Astrocyte (in vitro differentiated cells and primary cell): ENCODE results near the gene JKAMP. TPM values are rescaled to one million over a fixed set of nuclear protein-coding genes. Genes with fewer than 3 reads are reported as not detected.
A peak's percentile ranks its signal among the peaks of the same experiment; 100 is the strongest.

Experiments
- DNase-seq: peaks from one replicate; pipeline ENCODE4 v3.0.0-alpha.2; 2010; ENCODE audit warnings: low read depth
- FAIRE-seq: peaks from 2 replicates; lab custom pipeline; 2011; peaks lifted over from hg19 to GRCh38; lab: Jason Lieb, UNC
- H2AFZ ChIP-seq: 2 replicates; pipeline ENCODE4 v1.6.0; 2012; ENCODE audit warnings: low read depth, low read length, inconsistent platforms
- H3K27ac ChIP-seq: 2 replicates; pipeline ENCODE4 v1.5.1; 2011; ENCODE audit warnings: low read depth, low read length, inconsistent platforms
- H3K27me3 ChIP-seq: 2 replicates; pipeline ENCODE4 v1.6.0; 2011; ENCODE audit warnings: low read length, inconsistent platforms; ENCODE audit not compliant: insufficient read depth
- H3K36me3 ChIP-seq: 2 replicates; pipeline ENCODE4 v1.5.1; 2011; ENCODE audit warnings: low read length, inconsistent platforms; ENCODE audit not compliant: insufficient read depth
- H3K4me1 ChIP-seq: 2 replicates; pipeline ENCODE4 v1.5.1; 2011; ENCODE audit warnings: low read length, inconsistent platforms; ENCODE audit not compliant: insufficient read depth
- H3K4me2 ChIP-seq: 2 replicates; pipeline ENCODE4 v1.6.0; 2012; ENCODE audit warnings: low read length, inconsistent platforms
- H3K4me3 ChIP-seq: 2 replicates; pipeline ENCODE4 v1.5.1; 2011; ENCODE audit warnings: low read depth, mild to moderate bottlenecking, low read length, inconsistent platforms; ENCODE audit not compliant: insufficient read depth
- H3K79me2 ChIP-seq: 2 replicates; pipeline ENCODE4 v1.6.0; 2012; ENCODE audit warnings: mild to moderate bottlenecking, low read length, inconsistent platforms; ENCODE audit not compliant: insufficient read depth
- H3K9ac ChIP-seq: 2 replicates; pipeline ENCODE4 v1.6.0; 2012; ENCODE audit warnings: mild to moderate bottlenecking, low read length, inconsistent platforms
- H3K9me3 ChIP-seq: 2 replicates; pipeline ENCODE4 v1.5.1; 2012; ENCODE audit warnings: low read depth, mild to moderate bottlenecking, low read length, inconsistent platforms; ENCODE audit not compliant: insufficient read depth
- H4K20me1 ChIP-seq: 2 replicates; pipeline ENCODE4 v1.6.0; 2012; ENCODE audit warnings: low read length, inconsistent platforms; ENCODE audit not compliant: insufficient read depth
- H3K27ac Mint-ChIP-seq: one replicate; pipeline ENCODE4 v1.8.0; 2021; ENCODE audit warnings: mild to moderate bottlenecking, mixed read lengths; ENCODE audit not compliant: unreplicated experiment
- H3K27me3 Mint-ChIP-seq: one replicate; pipeline ENCODE4 v1.8.0; 2021; ENCODE audit warnings: low read depth, mixed read lengths; ENCODE audit not compliant: unreplicated experiment
- H3K36me3 Mint-ChIP-seq: one replicate; pipeline ENCODE4 v1.8.0; 2021; ENCODE audit warnings: low read depth, mixed read lengths; ENCODE audit not compliant: unreplicated experiment
- H3K4me1 Mint-ChIP-seq: one replicate; pipeline ENCODE4 v1.8.0; 2021; ENCODE audit warnings: low read depth, mixed read lengths; ENCODE audit not compliant: unreplicated experiment
- H3K4me3 Mint-ChIP-seq: one replicate; pipeline ENCODE4 v1.8.0; 2021; ENCODE audit warnings: mild to moderate bottlenecking, moderate library complexity, mixed read lengths; ENCODE audit not compliant: unreplicated experiment
- H3K9me3 Mint-ChIP-seq: one replicate; pipeline ENCODE4 v1.8.0; 2021; ENCODE audit warnings: mild to moderate bottlenecking, mixed read lengths; ENCODE audit not compliant: unreplicated experiment
- EZH2 ChIP-seq: IDR thresholded peaks from 2 replicates; pipeline ENCODE4 v1.6.1; 2012; ENCODE audit warnings: mild to moderate bottlenecking, low read length, inconsistent platforms; ENCODE audit not compliant: insufficient read depth
- total RNA-seq: library from RNA; stranded (reverse); gene quantifications from 2 replicates; pipeline ENCODE4 v1.2.1, GENCODE V29; 2021
- TF ChIP-seq, protein P1 (sequence below): IDR thresholded peaks from 2 replicates; pipeline ENCODE4 v1.5.1; 2011; ENCODE audit warnings: low read depth, mild to moderate bottlenecking, inconsistent platforms, low read length, moderate library complexity; ENCODE audit not compliant: insufficient read depth

JKAMP gene
- total RNA-seq, 1 donor from 2014 or later, result 74.6 TPM

GRCh38 chr14:59450716-59451115 lies 33.6 kb upstream of the JKAMP start:
- Mint-ChIP-seq H3K4me1 (peaks cover 10% of the 10 kb centered on the region), H3K4me3 (no peak overlapping the region), H3K9me3 (no peaks in the 10 kb centered on the region), H3K27me3 (no peaks in the 10 kb centered on the region), H3K27ac (peak overlapping the region; percentile 1), H3K36me3 (peaks cover 20% of the 10 kb centered on the region)
- H3K4me2 ChIP-seq, result no peak overlapping the region
- DNase-seq (no peak), FAIRE-seq (no peak)
- H3K9me3 ChIP-seq, result no peaks in the 10 kb centered on the region
- no peak overlapping the region for H3K4me3 ChIP-seq
- H4K20me1 ChIP-seq, result no peaks in the 10 kb centered on the region
- no peak overlapping the region for H3K9ac ChIP-seq
- peaks cover 2% of the 10 kb centered on the region for H3K79me2 ChIP-seq
- H3K4me1 ChIP-seq, result peaks cover 9% of the 10 kb centered on the region
- no peaks in the 10 kb centered on the region for H3K36me3 ChIP-seq
- H3K27ac ChIP-seq, result no peak overlapping the region
- no peak for TF ChIP-seq EZH2
- TF ChIP-seq, protein P1, sequence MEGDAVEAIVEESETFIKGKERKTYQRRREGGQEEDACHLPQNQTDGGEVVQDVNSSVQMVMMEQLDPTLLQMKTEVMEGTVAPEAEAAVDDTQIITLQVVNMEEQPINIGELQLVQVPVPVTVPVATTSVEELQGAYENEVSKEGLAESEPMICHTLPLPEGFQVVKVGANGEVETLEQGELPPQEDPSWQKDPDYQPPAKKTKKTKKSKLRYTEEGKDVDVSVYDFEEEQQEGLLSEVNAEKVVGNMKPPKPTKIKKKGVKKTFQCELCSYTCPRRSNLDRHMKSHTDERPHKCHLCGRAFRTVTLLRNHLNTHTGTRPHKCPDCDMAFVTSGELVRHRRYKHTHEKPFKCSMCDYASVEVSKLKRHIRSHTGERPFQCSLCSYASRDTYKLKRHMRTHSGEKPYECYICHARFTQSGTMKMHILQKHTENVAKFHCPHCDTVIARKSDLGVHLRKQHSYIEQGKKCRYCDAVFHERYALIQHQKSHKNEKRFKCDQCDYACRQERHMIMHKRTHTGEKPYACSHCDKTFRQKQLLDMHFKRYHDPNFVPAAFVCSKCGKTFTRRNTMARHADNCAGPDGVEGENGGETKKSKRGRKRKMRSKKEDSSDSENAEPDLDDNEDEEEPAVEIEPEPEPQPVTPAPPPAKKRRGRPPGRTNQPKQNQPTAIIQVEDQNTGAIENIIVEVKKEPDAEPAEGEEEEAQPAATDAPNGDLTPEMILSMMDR, result no peak
- no peak overlapping the region for H2AFZ ChIP-seq
- H3K27me3 ChIP-seq, result no peaks in the 10 kb centered on the region

DNA sequence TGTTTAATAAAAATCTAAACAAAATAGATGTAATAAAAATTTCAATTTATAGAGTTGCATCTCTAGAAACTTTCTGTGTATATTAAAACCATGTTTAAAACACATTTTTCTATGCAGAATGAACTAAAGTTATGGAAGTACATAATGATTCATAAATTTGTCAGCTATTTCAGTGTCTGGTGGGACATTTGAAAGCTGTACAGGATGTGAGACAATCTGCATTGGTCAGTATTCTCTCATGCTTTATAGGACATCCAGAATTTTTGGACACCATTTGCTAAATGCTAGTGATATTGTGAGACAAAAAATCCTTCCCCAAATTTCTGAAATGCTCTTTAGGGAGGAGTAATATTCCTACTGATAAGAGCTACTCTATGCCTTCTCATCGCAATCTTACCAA lies 32.5 kb upstream of the JKAMP start:
- no peak overlapping the region for H3K9ac ChIP-seq
- TF ChIP-seq EZH2, result no peak
- TF ChIP-seq, protein P1, result no peak
- H3K27ac ChIP-seq, result no peak overlapping the region
- no peak overlapping the region for H2AFZ ChIP-seq
- peaks cover 8% of the 10 kb centered on the region for H3K36me3 ChIP-seq
- H3K9me3 ChIP-seq, result no peaks in the 10 kb centered on the region
- H3K79me2 ChIP-seq, result peaks cover 2% of the 10 kb centered on the region
- no peaks in the 10 kb centered on the region for H3K27me3 Mint-ChIP-seq
- DNase-seq (no peak), FAIRE-seq (no peak)
- no peaks in the 10 kb centered on the region for H4K20me1 ChIP-seq
- H3K4me1 Mint-ChIP-seq, result peaks cover 10% of the 10 kb centered on the region
- peaks cover 9% of the 10 kb centered on the region for H3K4me1 ChIP-seq
- no peaks in the 10 kb centered on the region for H3K27me3 ChIP-seq
- H3K27ac Mint-ChIP-seq, result no peak overlapping the region
- no peak overlapping the region for H3K4me3 ChIP-seq
- no peak overlapping the region for H3K4me2 ChIP-seq
- H3K36me3 Mint-ChIP-seq, result peaks cover 24% of the 10 kb centered on the region
- no peak overlapping the region for H3K4me3 Mint-ChIP-seq
- H3K9me3 Mint-ChIP-seq, result no peaks in the 10 kb centered on the region

DNA sequence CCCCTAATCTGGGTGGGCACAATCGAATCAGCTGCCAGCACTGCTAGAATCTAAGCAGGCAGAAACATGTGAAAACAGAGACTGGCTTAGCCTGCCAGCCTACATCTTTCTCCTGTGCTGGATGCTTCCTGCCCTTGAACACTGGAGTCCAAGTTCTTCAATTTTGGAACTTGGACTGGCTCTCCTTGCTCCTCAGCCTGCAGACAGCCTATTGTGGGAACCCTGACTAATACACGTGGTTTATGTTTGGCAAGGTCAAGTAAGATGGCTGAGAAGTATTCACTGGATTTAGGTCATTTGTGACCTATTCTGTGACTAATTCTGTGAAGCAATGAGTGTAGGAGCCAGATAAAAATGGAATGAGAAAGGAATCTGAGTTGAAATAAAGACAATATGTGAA lies 30.2 kb upstream of the JKAMP start:
- Mint-ChIP-seq H3K9me3 (no peaks in the 10 kb centered on the region), H3K4me1 (peaks cover 10% of the 10 kb centered on the region), H3K4me3 (no peak overlapping the region), H3K27me3 (no peaks in the 10 kb centered on the region), H3K36me3 (peaks cover 37% of the 10 kb centered on the region), H3K27ac (peak overlapping the region; percentile 65)
- Histone ChIP-seq H3K27ac (peak overlapping the region; percentile 78), H3K4me1 (peaks cover 9% of the 10 kb centered on the region), H3K27me3 (no peaks in the 10 kb centered on the region), H3K9ac (peak overlapping the region; percentile 59), H3K79me2 (peaks cover 2% of the 10 kb centered on the region), H3K9me3 (no peaks in the 10 kb centered on the region), H4K20me1 (no peaks in the 10 kb centered on the region), H3K4me3 (no peak overlapping the region), H3K36me3 (peaks cover 14% of the 10 kb centered on the region), H2AFZ (no peak overlapping the region), H3K4me2 (peak overlapping the region; percentile 52)
- TF ChIP-seq EZH2, result no peak
- peak; percentile 93 for FAIRE-seq
- DNase-seq, result peak; percentile 98
